LNCAP (cell line): ENCODE data around the gene MARK4.

Experiments used
- CTCF ChIP-seq: fragments of 450-650 bp; IDR thresholded peaks from 2 replicates; pipeline ENCODE4 v1.5.1; 2017; ENCODE audit warnings: mild to moderate bottlenecking

MARK4 gene

GRCh38 chr19:45254044-45254531, 3.0 kb downstream of the MARK4 start:
- TF ChIP-seq CTCF = no peak

- TF ChIP-seq CTCF = no peak
Observed at GRCh38 chr19:45255611-45256157, 4.6 kb downstream of the MARK4 start.

GRCh38 chr19:45256836-45257235, 5.8 kb downstream of the MARK4 start:
- no peak for TF ChIP-seq CTCF

GRCh38 chr19:45258862-45259261, 7.8 kb downstream of the MARK4 start:
- TF ChIP-seq CTCF = no peak

GRCh38 chr19:45262570-45262969, 11.5 kb downstream of the MARK4 start:
- no peak for TF ChIP-seq CTCF

- TF ChIP-seq CTCF = no peak
Observed at GRCh38 chr19:45263013-45263412, 11.9 kb downstream of the MARK4 start.

- no peak for TF ChIP-seq CTCF
Observed at GRCh38 chr19:45264781-45265317, 13.8 kb downstream of the MARK4 start.

- TF ChIP-seq CTCF = no peak
Observed at GRCh38 chr19:45265375-45265774, 14.3 kb downstream of the MARK4 start.
